Activated T-cell treated with anti-CD3 and anti-CD28 coated beads, Interleukin-2, amount 50 U/mL, for 48 hours (primary cell): ENCODE measurements around the gene SAMD14.

Experiments
- DNase-seq, 2 experiments: peaks; one replicate each; pipeline ENCODE4 v3.0.0-alpha.2; 2020

SAMD14 gene

GRCh38 chr17:50147841-50148225 lies 17.9 kb upstream of the SAMD14 start:
- DNase-seq = no peak

- DNase-seq = no peak
Observed at GRCh38 chr17:50146927-50147665, 17.1 kb upstream of the SAMD14 start.

DNA sequence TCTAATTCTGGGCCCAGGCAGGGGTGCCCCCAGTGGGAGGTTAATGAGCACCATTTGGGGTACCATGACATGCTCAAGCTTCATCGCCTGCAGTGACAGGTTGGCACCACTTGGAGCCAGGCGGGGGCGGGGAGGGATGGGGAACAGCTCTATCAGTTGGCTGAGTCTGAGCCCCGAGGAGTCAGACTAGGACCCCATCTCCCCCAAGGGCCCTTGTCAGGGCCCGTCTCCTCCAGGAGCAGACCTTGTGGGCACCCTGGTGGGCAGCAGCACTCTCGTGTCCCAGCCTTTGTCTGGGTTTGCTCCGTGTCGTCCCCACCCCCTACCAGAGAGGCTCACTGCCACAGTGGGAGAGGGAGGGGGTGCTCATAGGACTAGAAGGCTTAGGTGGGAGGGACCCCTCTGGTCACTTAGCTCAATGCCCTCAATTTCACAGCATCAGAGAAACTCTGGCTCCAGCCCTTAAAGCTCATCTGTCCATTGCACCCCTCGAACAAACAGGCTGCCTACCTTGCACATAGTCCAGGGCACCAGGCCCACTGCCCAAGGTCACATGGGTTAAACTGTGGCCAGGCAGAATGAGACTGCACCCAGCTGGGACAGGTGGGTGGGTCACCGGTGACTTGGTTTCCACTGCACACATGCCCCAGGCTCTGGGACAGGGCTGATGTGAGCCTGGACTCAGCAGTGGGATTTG lies 16.4 kb upstream of the SAMD14 start:
- DNase-seq = no peak

DNA sequence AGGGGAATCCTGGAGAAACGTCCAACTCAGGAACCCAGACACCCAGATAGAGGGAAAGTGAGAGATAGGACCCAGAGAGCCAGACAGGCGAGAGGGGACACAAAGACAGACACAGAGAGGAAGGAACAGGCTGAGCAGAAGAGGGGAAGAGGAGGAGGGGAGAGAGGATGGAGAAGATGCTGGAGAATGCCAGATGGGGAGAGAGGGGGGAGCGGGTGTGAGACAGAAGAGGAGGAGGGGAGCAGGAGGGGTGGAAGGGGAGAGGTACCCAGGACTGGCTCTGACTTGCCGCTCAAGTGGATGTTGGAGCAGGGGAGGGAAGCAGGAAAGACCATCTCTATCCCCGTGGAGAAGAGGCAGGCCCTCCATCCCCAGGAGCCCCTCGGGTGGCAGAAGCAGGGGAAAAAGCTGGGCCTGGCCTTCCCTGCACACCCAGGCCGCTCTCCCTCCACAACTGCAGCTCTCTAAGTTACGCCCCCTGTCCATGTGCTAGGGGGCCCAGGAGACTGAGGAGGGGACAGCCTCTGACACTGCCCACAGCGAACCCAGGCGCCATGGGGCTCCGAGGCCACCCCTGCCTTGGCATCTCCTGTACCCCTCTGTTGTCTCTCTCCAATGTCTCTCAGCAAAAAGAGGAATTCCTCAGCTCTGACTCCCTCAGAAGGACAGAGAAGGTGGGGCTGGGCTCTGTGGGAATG lies 15.7 kb upstream of the SAMD14 start:
- DNase-seq = no peak

GRCh38 chr17:50144845-50145531 lies 15.0 kb upstream of the SAMD14 start:
- DNase-seq = peak in 1 of 2 experiments; percentile 52

GRCh38 chr17:50144355-50144754 lies 14.4 kb upstream of the SAMD14 start:
- no peak for DNase-seq

DNA sequence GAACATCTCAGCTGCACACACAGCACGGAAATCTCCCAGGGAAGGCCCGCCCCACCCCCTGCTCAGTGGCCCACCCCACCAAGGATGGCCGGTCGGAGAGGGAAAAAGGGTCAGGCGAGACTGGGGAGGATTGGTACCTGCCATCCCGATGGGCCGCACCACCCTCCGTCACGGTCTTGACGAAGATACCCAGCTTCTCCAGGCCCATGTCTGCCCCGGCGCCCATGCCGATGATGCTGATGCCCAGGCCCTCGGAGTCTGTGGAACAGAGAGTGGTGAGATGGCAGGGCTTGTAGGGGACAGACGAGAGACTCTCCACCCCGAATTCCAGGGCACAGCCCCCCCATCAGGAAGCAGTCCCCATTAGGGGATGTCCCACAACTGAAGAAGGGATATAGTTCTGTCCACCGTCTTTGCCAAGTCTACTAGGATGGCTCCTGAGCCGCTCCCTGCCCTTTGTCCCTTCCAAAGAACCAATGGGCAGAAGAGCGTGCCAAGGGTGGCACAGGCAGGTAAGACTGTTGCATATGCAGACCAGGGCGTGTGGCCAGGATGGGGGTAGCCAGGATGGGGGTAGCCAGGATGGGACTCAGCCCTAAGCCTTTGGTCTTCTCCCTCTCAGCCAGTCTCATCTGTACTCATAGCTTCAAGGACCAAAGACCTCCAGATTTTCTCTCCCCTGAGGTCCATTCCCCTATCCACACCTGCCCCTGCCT lies 13.7 kb upstream of the SAMD14 start:
- DNase-seq = no peak

- DNase-seq = no peak
Observed at GRCh38 chr17:50141745-50142110, 11.8 kb upstream of the SAMD14 start.

DNA sequence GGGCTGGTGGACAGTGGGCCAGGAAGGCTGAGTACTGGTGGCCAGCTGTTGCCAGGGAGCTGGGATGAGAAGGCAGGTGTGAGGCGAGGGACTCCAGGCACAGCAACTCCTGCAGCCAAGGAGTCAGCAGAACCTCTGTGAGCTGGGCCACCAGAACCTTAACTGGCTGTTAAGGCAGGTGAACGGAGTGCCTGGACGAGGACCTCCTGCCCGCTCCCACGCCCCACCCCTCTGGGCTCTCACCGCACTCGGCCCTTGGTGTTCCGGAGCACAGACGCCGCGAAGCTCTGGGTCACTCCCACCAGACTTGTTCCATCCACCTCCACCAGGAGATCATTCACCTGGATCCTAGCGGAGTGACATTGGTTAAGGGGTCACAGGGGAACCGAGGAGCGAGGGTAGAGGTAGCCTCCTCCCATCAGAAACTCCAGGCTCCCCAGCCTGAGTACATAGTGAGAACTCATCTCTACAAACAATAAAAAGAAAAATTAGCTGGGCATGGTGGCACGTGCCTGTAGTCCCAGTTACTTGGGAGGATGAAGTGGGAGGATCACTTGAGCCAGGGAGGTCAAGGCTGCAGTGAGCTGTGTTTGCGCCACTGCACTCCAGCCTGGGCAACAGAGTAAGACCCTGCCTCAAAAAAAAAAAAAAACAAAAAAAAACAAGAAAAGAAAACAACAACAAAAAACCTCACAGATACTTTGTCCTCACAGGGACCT lies 11.2 kb upstream of the SAMD14 start:
- no peak for DNase-seq

GRCh38 chr17:50139950-50140885 lies 10.3 kb upstream of the SAMD14 start:
- peak; percentile 83 to 88 for DNase-seq

GRCh38 chr17:50139185-50139783 lies 9.3 kb upstream of the SAMD14 start:
- DNase-seq = no peak

DNA sequence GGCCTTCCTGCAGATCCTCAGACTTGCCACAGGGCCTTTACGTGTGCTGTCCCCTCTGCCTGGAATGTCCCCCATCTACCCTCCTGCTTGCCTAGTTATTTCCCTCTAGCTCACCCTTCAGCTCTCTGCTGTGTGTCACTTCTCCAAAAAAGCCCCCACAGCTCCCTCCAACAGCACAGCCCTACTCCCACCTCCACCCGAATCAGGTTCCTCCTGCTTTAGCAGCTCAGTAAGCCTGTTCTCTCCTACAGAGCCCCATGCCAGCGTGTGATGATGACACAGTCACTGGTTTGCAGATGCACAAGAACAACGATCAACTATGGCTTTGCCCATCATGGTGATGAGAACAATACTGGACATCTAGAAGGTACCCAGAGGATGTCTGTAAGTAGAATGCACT lies 7.1 kb upstream of the SAMD14 start:
- no peak for DNase-seq

DNA sequence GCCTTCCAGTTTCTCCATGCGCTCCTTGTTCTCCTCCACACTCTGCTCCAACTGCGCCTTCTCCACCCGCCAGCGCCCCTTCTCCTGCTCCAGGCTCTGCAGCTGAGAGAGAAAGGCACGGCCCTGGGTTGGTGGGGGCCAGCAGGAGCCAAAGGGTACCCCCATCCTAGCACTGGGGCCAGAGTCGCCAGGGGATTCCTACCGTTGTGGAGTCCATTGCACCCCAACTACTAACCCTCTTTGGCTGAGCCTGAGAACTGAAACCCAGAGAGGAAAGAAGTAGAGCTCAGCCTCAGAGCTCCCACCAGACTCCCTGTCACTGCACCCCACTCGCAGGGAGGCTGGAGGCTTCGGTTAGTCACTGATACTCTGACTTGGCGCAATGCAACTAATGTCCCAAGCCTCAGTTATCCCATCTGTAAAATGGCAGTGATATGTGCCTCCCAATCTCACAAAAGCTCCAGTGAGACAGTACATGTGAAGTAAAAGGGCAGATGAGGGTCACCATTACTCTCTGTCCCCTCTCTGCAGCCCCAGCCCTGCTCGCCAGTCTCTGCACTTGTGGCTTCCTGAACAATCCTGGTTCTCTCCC lies 6.2 kb upstream of the SAMD14 start:
- DNase-seq = no peak

GRCh38 chr17:50135316-50136095 lies 5.5 kb upstream of the SAMD14 start:
- no peak for DNase-seq

DNA sequence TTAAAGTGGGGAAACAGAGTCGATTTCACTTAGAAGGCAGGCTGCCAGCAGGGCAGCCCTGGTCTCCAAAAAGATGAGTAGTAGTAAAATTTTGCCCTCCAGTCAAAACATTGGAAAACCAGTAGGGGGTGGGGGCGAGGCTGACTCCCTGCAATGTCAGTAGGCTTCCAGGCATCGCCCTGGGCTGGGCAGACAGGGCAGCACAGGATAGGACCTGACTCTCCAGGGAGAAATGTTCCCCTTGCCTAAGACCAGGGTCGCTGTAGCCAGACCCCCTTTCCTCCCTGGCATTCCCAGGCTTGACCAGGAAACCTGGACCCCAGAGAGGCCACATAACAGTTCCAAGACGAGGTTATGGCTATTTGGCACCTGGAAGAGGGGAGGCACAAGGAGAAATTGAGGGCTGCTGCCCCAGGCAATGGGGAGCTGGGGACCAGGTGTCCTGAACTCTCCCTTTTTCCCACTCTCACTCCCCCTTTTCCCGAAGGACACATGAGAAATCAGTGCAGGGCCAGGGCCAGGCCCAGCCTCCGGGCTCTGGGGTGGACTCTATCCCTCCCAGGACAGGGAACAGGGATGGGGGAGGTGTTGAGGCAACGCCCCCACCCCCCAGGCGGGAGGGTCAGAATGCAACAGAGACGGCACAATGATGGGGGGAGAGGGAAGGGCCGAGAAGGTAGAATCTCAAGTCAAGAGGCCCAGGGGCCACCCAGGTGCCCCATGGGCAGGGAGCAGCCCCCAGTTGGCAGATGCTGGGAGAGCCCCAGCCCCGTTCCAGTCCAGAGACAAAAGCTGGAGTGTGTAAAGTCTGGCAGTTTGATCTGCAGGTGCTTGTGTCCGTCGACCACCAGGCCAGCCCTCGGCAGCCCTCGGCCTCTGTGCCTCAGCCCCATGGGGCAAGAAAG lies 4.5 kb upstream of the SAMD14 start:
- DNase-seq = peak in 1 of 2 experiments; percentile 14

DNA sequence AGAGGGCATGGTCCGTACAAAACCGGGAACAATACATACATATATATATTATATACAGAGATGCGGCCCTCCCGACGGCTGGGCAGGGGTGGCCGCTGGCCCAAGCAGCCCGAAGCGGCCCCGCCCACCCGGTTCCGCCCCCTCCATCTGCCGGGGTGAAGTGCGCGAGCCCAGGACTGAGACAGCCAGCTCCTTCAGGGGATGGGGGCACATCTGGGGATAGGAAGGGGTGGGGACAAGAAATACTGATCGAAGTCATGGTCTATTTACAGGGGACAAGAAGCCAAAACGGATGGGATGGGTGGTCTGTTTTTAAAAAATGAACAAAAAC lies 3.8 kb upstream of the SAMD14 start:
- DNase-seq = no peak

- peak in 1 of 2 experiments; percentile 13 for DNase-seq
Observed at GRCh38 chr17:50133028-50133768, 3.2 kb upstream of the SAMD14 start.
